HG02840 (cell line): ENCODE results near the gene DBF4.
"Not testable (repeated sequence)": the region's sequence is repeated elsewhere in the genome, so short reads cannot be mapped to it uniquely, and the experiment has no call there.

Experiments used
- ATAC-seq: cut with Tn5 transposase; IDR thresholded peaks from one replicate; pipeline ENCODE4 v1.9.1; 2021; ENCODE audit warnings: mild to moderate bottlenecking, moderate library complexity, moderate number of reproducible peaks; ENCODE audit not compliant: unreplicated experiment, low FRiP score

The DBF4 gene

DNA sequence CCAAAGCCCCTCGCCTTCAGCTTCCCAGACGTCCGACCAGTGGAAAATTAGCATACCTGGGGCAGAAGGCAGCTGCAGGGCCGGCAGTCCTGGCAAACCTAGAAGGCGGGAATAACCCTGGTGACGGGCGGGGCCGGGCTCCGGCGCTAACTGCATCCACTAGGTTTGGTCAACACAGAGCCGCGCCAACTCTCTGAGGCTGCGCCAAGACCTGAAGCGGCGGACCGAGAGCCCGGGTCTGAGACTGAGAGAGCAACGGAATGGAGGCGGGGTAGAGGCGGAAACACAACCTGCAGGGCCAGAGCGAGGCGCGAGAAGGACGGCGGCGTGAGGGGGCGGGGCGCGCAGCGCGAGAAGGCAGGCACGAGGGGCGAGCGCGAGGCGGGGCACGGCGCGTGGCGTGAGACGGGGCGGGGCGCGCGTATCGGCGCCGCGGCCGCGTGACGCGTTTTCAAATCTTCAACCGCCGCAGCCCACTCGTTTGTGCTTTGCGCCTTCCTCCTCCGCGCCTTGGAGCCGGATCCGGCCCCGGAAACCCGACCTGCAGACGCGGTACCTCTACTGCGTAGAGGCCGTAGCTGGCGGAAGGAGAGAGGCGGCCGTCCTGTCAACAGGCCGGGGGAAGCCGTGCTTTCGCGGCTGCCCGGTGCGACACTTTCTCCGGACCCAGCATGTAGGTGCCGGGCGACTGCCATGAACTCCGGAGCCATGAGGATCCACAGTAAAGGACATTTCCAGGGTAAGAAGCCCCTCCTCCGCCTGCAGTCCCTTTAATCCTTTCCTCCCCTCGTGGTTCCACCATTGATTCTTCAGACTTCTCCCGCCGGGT is at the start of gene DBF4, which contains the start of gene SLC25A40:
Gene DBF4 (plus strand): TSS at position 454 of the 829 bp plus-strand sequence. CDS start 240 bp downstream, at position 694.
Gene SLC25A40 (minus strand): TSS at position 321 of the 829 bp plus-strand sequence. CDS start 17,633 bp downstream, outside the sequence.
- ATAC-seq: peak; percentile 92

DNA sequence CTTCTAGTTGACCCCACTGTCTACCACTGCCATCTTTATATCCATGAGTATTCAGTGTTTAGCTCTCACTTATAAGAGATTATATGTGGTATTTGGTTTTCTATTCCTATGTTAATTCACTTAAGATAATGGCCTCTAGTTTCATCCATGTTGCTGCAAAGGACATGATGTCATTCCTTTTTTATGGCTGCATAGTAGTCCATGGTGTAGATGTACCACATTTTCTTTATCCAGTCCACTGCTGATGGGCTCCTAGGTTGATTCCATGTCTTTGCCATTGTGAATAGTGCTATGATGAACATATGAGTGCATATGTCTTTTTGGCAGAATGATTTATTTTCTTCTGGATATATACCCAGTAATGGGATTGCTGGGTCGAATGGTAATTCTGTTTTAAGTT is 47.9 kb upstream of the DBF4 start:
- not testable (repeated sequence) for ATAC-seq

GRCh38 chr7:87831097-87831496 is 45.2 kb upstream of the DBF4 start:
- ATAC-seq: no peak

DNA sequence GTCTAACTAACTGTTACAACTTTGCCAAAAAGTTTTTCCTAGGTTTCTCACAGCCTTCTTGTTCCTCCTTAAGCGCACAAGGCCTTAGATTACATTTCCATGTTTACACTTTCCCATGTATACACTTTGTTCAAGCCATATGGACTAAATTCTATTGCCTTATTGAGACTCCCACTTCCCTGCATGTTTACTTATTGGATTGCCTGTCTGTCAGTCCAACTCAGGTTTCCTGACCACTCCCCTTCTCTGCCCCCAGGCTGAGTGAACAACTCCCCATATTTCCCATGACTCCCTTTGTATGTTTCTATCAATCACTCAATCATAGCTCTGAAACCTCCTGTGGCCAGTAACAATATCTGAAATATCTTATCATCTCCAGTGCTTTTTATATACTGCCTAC is 43.2 kb upstream of the DBF4 start:
- ATAC-seq: no peak

- ATAC-seq: no peak
Measured at GRCh38 chr7:87837597-87837996, 38.7 kb upstream of the DBF4 start.

DNA sequence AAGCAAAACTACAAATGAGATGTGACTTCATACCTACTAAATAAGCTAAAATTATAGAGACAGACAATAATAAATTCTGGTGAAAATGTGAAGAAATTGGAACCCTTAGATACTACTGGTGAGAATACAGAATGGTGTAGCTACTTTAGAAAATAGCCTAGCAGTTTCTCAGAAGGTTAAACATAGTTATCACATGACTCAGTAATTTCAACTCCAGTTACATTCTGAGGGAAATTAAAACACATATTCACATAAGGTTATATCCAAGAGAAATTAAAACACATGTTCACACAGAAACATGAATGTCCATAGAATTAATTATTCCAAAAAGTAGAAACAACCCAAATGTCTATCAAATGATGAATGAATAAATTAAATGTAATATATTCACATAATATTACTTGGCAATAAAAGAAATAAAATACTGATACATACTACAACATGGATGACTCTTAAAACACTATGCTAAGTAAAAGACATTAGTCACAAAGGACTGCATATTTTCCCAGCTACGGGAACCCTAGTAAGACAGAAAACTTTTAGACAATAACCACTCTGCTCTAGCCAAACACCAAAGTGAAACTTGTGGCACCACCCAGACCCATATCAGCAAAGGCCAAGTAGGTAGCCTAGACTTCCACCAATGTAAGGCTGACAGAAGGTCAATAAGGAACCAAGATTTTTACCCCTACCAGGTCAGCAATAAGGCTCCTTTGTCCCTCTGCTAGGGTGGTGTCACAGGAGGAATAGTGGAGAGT is 25.3 kb upstream of the DBF4 start:
- ATAC-seq: no peak

DNA sequence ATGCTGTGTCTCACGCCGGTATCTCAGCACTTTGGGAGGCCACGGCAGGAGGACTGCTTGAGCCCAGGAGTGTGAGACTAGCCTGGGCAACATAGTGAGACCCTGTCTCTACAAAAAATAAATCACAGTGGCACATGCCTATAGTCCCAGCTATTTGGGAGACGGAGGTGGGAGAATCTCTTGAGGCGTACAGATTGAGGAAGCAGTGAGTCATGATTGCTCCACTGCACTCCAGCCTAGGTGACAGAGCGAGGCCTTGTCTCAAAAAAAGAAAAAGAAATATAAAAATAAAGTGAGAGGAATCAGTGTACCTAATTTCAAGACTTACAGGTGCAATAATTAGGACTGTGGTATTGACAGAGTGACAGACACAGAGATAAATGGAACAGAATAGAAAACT is 24.0 kb upstream of the DBF4 start:
- no peak for ATAC-seq

DNA sequence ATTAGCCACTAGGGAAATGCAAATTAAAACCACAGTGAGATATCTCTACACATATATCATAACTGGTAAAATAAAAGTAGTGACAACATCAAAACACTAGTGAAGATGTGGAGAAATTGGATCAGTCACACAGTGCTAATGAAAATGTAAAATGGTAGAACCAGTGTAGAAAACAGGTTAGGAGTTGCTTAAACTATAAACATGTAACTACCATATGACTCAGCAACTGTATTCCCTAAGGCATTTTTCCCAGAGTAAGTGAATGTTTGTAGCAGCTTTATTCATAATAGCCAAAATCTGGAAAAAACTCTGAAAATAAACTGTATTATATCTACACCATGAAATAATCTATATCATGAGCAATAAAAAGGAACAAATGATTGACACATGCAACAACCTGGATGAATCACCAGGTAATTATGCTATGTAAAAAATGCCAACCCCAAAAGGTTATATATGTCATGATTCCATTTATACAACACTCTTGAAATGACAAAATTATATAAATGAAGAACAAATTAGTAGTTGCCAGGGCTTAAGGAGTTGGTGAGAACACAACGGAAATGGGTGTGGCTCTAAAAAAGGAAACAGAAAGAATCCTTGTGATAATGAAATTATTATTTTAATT is 22.9 kb upstream of the DBF4 start:
- no peak for ATAC-seq

- ATAC-seq: no peak
Measured at GRCh38 chr7:87858417-87859100, 17.7 kb upstream of the DBF4 start.

GRCh38 chr7:87866089-87866488 is 10.2 kb upstream of the DBF4 start:
- ATAC-seq: no peak

DNA sequence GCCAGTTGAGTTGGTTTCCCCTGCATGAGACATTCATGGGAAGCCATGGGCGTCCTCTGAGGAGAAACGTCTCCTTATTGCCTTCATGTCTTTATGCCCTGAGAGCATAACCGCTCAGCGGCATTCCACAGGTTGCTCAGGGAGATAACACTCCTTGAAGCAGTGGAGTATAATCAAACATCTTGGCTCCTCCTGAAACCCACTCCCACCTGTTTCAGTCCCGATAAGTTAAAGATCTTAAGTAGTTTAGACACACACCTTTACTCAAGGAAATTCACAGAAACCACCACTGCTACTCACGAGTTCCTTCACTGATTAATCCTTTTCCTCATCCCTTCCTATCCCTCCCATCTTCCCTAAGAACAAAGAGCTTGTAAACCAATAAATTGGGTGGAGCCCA is 9.8 kb upstream of the DBF4 start:
- not testable (repeated sequence) for ATAC-seq

DNA sequence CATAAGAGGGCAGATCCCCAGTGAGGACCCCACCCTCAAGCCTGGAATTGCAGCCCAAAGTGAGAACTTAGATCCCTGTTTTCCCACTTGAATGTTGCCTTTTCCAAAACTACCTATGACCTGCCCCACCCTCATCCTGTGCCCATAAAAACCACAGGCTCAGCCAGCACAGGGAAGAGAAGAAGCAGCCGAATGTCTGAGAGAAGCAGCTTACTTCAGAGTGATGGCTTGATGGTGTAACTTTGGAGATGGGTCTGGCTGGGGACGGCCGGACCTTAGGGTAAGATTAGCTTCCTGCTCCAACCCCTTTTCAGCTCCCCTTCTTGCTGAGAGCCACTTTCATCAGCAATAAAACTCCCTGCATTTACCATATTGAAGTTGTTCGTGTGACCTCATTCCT is 5.8 kb upstream of the DBF4 start:
- no peak for ATAC-seq

DNA sequence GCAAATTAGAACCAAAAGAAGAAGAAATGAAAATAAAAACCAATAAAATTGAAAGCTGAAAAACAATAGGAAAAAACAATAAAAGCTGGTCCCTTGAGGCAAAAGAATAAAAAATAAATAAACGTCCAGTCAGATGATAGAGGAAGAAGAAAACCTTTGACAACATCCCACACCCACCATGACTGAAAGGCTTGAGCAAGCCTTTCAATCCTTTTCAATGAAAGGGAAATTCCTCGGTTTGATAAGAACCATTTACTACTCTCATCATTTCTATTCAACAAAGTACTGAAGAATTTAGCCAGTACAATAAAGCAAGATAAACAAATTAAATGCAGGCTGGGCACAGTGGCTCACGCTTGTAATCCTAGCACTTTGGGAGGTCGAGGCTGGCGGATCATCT is 3.9 kb upstream of the DBF4 start:
- no peak for ATAC-seq

- not testable (repeated sequence) for ATAC-seq
Measured at GRCh38 chr7:87873328-87873727, 3.0 kb upstream of the DBF4 start.

GRCh38 chr7:87874066-87874465 is 2.2 kb upstream of the DBF4 start:
- ATAC-seq: no peak

GRCh38 chr7:87875151-87876039 is 898 bp upstream of the DBF4 start:
- ATAC-seq: peak; percentile 22

GRCh38 chr7:87876869-87877234 is 559 bp downstream of the DBF4 start:
- peak; percentile 4 for ATAC-seq

- no peak for ATAC-seq
Measured at GRCh38 chr7:87877366-87878040, 1.2 kb downstream of the DBF4 start.

DNA sequence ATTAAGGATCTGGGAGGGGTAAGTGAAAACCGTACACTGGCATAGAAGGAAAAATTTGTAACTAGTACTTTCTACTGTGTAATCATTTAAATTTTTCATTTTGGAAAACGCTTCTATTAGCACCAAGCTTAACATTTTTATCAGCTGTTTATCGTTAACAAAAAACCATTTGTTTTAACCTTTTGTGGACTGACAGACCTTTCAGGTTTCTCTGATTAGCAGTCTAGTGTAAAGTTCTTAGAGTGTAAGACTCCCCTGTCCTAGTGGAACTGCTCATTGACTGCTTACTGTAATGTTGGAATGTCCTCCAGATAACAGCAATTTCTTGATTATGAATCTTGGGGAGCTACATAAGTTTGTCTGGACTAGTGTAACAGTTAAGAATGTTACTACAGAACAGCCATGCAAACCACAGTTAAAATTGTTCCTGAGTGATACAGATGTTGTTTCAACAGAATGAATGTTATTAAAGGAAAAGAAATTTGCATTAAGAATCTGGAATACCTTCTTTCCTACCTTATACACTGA is 2.0 kb downstream of the DBF4 start:
- ATAC-seq: no peak
